Stomach (tissue), 4 donors: ENCODE results near the gene SMYD3.

ENCODE experiments used
- POLR2A ChIP-seq, 4 donors: fragments of 450-650 bp; IDR thresholded peaks; one replicate each; pipeline ENCODE4 v1.6.1; 2016; ENCODE audit warnings: antibody characterized with exemption in 4 of 4, control low read depth in 2 of 4, mild to moderate bottlenecking in 1 of 4, moderate library complexity in 1 of 4
- POLR2AphosphoS5 ChIP-seq, 3 donors: sonication (generic); formaldehyde crosslinking; IDR thresholded peaks; one replicate each; pipeline ENCODE4 v1.6.1; 2016; ENCODE audit warnings: antibody characterized with exemption in 3 of 3
- TF ChIP-seq, protein P1 (sequence below), 7 experiments: fragments of 450-650 bp in 4 of 7; fragments of 200-600 bp in 3 of 7; sonication (generic) in 3 of 7; IDR thresholded peaks; one replicate each; pipeline ENCODE4 v1.5.1; 2016 to 2019; ENCODE audit warnings: antibody characterized with exemption in 7 of 7, control low read depth in 2 of 7, mild to moderate bottlenecking in 1 of 7

DNA sequence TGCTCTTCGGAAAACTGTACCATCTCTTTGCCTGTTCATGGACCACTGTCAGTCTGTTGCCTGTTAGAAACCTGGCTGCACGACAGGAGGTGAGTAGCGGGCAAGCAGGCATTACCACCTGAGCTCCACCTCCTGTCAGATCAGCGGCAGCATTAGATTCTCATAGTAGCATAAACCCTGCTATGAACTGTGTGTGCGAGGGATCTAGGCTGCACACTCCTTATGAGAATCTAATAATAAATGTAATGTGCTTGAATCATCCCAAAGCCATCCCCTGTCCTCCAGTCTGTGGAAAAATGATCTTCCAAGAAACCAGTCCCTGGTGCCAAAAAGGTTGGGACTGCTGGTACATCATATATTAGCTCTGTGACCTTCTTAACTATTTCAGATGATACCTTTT lies 110.0 kb downstream of the SMYD3 start:
- TF ChIP-seq, protein P1, sequence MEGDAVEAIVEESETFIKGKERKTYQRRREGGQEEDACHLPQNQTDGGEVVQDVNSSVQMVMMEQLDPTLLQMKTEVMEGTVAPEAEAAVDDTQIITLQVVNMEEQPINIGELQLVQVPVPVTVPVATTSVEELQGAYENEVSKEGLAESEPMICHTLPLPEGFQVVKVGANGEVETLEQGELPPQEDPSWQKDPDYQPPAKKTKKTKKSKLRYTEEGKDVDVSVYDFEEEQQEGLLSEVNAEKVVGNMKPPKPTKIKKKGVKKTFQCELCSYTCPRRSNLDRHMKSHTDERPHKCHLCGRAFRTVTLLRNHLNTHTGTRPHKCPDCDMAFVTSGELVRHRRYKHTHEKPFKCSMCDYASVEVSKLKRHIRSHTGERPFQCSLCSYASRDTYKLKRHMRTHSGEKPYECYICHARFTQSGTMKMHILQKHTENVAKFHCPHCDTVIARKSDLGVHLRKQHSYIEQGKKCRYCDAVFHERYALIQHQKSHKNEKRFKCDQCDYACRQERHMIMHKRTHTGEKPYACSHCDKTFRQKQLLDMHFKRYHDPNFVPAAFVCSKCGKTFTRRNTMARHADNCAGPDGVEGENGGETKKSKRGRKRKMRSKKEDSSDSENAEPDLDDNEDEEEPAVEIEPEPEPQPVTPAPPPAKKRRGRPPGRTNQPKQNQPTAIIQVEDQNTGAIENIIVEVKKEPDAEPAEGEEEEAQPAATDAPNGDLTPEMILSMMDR (IDR thresholded peaks at IDR 0.05): no peak
- TF ChIP-seq POLR2A (IDR thresholded peaks at IDR 0.05): no peak
- TF ChIP-seq POLR2AphosphoS5 (IDR thresholded peaks at IDR 0.05): no peak
